ENCODE data around the gene SEPTIN1. TPM values are rescaled to one million over a fixed set of nuclear protein-coding genes. Genes with fewer than 3 reads are reported as not detected.

Gene SEPTIN1
- polyA plus RNA-seq, 1 of the 3 experiments (the other 2 are of a cell fraction) = 0.25 TPM

DNA sequence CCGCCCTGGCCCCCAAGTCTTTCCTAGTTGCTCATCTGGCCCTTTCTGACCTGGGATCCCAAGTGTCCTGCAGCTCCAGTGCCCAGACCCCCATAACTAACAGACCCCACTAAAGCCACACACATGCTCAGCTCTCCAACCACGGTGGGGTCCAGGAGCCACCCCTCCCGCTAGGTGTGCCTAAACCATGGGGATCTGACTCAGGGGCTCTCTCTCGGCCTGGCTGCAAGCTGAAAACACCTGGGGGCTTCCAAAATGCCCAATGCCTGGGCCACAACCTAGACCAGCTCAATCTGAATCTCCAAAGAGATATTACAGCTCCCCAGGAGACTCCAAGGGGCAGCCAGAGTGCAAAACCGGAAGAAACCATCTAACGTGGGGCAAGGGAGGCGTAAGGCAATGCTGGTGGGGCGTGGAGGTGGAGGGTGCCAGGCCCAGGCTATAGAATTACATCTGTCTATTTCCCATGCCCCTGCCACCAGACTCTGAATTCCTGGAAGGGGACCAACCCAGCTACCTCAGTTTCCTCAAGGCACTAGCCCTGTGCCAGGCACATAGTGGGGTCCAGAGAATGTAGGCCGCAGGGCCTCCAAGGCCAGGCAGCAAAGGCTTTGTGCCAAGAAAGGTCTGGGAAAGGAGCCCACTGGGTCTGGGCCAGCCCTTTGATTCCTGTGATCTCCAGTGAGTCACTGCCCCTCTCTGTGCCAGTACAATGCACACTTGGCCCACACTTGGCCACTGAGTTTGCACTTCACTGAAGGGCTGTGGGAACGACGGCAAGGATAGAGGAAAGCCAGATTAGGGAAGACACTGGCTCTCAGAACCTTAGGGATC lies 30.6 kb downstream of the SEPTIN1 start:
- Histone ChIP-seq H3K9me2 (no peaks in the 10 kb centered on the region), H3K4me2 (peak overlapping the region; percentile 96), H3K79me2 (ENCODE audit: insufficient read depth) (peaks cover 26% of the 10 kb centered on the region), H3K4me1 (ENCODE audit: control insufficient read depth in 1 of 2, insufficient read depth in 2 of 2, low read depth in 1 of 2, low read length in 1 of 2) (peaks cover 29 to 34% of the 10 kb centered on the region in 2 experiments), H3K27ac (ENCODE audit: low read depth in 2 of 2, low read length in 1 of 2) (peak overlapping the region; percentile 24 to 99; a peak in 2 of 4 replicates), H3F3A (replicated peaks; ENCODE audit: insufficient read depth) (peaks cover 13% of the 10 kb centered on the region), H3K4me3 (ENCODE audit: low read depth in 2 of 2, low read length in 1 of 2) (no peak overlapping the region), H3K9me3 (no peaks in the 10 kb centered on the region), H4K20me1 (ENCODE audit: insufficient read depth) (peaks cover 21% of the 10 kb centered on the region), H3K27me3 (ENCODE audit: insufficient read depth) (no peaks in the 10 kb centered on the region), H2AFZ (ENCODE audit: low read depth) (no peak overlapping the region), H3K9ac (peak overlapping the region; percentile 27; the same call in 1 of the 2 replicates), H3K36me3 (replicated peaks in 1 of 2; ENCODE audit: control insufficient read depth in 1 of 2, insufficient read depth in 2 of 2, low read length in 1 of 2) (peaks cover 22 to 37% of the 10 kb centered on the region in 2 experiments)
- no peak for DNase-seq
- POLR2A ChIA-PET = no interaction called here
- CTCF ChIA-PET = interaction anchor here (1.1 kb wide), 1 partner anchor 26 kb away, joined by 3 read pairs; no protein-coding TSS in a partner anchor
- WGBS (ENCODE audit: low lambda C conversion rate) = 56% methylated on average over 10 of the region's 11 CpGs
- peak; percentile 48; the same call in 1 of the 2 replicates for TF ChIP-seq RXRA (IDR thresholded peaks at IDR 0.05; ENCODE audit: borderline replicate concordance, low read depth)
- TF ChIP-seq, protein P1, sequence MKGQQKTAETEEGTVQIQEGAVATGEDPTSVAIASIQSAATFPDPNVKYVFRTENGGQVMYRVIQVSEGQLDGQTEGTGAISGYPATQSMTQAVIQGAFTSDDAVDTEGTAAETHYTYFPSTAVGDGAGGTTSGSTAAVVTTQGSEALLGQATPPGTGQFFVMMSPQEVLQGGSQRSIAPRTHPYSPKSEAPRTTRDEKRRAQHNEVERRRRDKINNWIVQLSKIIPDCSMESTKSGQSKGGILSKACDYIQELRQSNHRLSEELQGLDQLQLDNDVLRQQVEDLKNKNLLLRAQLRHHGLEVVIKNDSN (IDR thresholded peaks at IDR 0.05; ENCODE audit: borderline replicate concordance, low read depth) = no peak
- no peak for TF ChIP-seq CHD2 (IDR thresholded peaks at IDR 0.05; ENCODE audit: low read length, partially characterized antibody)
- TF ChIP-seq RAD21 (IDR thresholded peaks at IDR 0.05; ENCODE audit: low read length) = no peak
- TF ChIP-seq, protein P2, sequence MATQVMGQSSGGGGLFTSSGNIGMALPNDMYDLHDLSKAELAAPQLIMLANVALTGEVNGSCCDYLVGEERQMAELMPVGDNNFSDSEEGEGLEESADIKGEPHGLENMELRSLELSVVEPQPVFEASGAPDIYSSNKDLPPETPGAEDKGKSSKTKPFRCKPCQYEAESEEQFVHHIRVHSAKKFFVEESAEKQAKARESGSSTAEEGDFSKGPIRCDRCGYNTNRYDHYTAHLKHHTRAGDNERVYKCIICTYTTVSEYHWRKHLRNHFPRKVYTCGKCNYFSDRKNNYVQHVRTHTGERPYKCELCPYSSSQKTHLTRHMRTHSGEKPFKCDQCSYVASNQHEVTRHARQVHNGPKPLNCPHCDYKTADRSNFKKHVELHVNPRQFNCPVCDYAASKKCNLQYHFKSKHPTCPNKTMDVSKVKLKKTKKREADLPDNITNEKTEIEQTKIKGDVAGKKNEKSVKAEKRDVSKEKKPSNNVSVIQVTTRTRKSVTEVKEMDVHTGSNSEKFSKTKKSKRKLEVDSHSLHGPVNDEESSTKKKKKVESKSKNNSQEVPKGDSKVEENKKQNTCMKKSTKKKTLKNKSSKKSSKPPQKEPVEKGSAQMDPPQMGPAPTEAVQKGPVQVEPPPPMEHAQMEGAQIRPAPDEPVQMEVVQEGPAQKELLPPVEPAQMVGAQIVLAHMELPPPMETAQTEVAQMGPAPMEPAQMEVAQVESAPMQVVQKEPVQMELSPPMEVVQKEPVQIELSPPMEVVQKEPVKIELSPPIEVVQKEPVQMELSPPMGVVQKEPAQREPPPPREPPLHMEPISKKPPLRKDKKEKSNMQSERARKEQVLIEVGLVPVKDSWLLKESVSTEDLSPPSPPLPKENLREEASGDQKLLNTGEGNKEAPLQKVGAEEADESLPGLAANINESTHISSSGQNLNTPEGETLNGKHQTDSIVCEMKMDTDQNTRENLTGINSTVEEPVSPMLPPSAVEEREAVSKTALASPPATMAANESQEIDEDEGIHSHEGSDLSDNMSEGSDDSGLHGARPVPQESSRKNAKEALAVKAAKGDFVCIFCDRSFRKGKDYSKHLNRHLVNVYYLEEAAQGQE (IDR thresholded peaks at IDR 0.05; ENCODE audit: low read depth, low read length) = no peak
- TF ChIP-seq, protein P3, sequence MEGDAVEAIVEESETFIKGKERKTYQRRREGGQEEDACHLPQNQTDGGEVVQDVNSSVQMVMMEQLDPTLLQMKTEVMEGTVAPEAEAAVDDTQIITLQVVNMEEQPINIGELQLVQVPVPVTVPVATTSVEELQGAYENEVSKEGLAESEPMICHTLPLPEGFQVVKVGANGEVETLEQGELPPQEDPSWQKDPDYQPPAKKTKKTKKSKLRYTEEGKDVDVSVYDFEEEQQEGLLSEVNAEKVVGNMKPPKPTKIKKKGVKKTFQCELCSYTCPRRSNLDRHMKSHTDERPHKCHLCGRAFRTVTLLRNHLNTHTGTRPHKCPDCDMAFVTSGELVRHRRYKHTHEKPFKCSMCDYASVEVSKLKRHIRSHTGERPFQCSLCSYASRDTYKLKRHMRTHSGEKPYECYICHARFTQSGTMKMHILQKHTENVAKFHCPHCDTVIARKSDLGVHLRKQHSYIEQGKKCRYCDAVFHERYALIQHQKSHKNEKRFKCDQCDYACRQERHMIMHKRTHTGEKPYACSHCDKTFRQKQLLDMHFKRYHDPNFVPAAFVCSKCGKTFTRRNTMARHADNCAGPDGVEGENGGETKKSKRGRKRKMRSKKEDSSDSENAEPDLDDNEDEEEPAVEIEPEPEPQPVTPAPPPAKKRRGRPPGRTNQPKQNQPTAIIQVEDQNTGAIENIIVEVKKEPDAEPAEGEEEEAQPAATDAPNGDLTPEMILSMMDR (IDR thresholded peaks at IDR 0.05) = no peak
- TF ChIP-seq MEF2A (IDR thresholded peaks at IDR 0.05; ENCODE audit: borderline replicate concordance, low read depth) = no peak
- no peak for TF ChIP-seq NRF1 (IDR thresholded peaks at IDR 0.05; ENCODE audit: low read depth, low read length)
- no peak for TF ChIP-seq MXI1 (IDR thresholded peaks at IDR 0.05; ENCODE audit: low read depth, low read length)
- TF ChIP-seq, protein P4, sequence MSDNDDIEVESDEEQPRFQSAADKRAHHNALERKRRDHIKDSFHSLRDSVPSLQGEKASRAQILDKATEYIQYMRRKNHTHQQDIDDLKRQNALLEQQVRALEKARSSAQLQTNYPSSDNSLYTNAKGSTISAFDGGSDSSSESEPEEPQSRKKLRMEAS (IDR thresholded peaks at IDR 0.05; ENCODE audit: low read depth) = peak; percentile 76
- TF ChIP-seq FOXM1 (IDR thresholded peaks at IDR 0.05; ENCODE audit: low read depth) = no peak
- no peak for TF ChIP-seq RCOR1 (IDR thresholded peaks at IDR 0.05; ENCODE audit: low read length)
- TF ChIP-seq, protein P5, sequence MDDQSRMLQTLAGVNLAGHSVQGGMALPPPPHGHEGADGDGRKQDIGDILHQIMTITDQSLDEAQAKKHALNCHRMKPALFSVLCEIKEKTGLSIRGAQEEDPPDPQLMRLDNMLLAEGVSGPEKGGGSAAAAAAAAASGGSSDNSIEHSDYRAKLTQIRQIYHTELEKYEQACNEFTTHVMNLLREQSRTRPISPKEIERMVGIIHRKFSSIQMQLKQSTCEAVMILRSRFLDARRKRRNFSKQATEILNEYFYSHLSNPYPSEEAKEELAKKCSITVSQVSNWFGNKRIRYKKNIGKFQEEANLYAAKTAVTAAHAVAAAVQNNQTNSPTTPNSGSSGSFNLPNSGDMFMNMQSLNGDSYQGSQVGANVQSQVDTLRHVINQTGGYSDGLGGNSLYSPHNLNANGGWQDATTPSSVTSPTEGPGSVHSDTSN (IDR thresholded peaks at IDR 0.05) = peak; percentile 28; the same call in 1 of the 2 replicates
- no peak for TF ChIP-seq TAF1 (IDR thresholded peaks at IDR 0.05; ENCODE audit: borderline replicate concordance, low read depth, low read length)
- TF ChIP-seq SIN3A (IDR thresholded peaks at IDR 0.05; ENCODE audit: borderline replicate concordance, low read depth, low read length) = peak; percentile 82; the same call in 1 of the 2 replicates
- TF ChIP-seq YY1 (IDR thresholded peaks at IDR 0.05; ENCODE audit: low read depth) = no peak
- no peak for TF ChIP-seq FOXJ3 (CRISPR knock-in tag; IDR thresholded peaks at IDR 0.05)
- no peak for TF ChIP-seq TEAD4 (IDR thresholded peaks at IDR 0.05; ENCODE audit: borderline replicate concordance, insufficient read depth)
- no peak for TF ChIP-seq ELF1 (IDR thresholded peaks at IDR 0.05)
- TF ChIP-seq GATA2 (CRISPR knock-in tag; IDR thresholded peaks at IDR 0.05) = no peak
- TF ChIP-seq, protein P6, sequence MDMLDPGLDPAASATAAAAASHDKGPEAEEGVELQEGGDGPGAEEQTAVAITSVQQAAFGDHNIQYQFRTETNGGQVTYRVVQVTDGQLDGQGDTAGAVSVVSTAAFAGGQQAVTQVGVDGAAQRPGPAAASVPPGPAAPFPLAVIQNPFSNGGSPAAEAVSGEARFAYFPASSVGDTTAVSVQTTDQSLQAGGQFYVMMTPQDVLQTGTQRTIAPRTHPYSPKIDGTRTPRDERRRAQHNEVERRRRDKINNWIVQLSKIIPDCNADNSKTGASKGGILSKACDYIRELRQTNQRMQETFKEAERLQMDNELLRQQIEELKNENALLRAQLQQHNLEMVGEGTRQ (IDR thresholded peaks at IDR 0.05; ENCODE audit: borderline replicate concordance, low read depth, low read length) = no peak
- peak; percentile 86; the same call in 1 of the 2 replicates for TF ChIP-seq FOSL2 (IDR thresholded peaks at IDR 0.05; ENCODE audit: borderline replicate concordance, low read depth)
- TF ChIP-seq GABPA (IDR thresholded peaks at IDR 0.05; ENCODE audit: low read depth) = no peak
- peak; percentile 79 for TF ChIP-seq TCF12 (IDR thresholded peaks at IDR 0.05)
- peak; percentile 79 for TF ChIP-seq JUND (IDR thresholded peaks at IDR 0.05)
- peak; percentile 65 for TF ChIP-seq POLR2AphosphoS5 (IDR thresholded peaks at IDR 0.05; ENCODE audit: low read depth, low read length)

All from SK-N-SH (cell line).